ENCODE data around the gene SEC16B. TPM values are rescaled to one million over a fixed set of nuclear protein-coding genes. Genes with fewer than 3 reads are reported as not detected.

The SEC16B gene
- total and polyA plus RNA-seq, 9 of the 15 experiments (the other 6 are each of a cell fraction or from before 2014, with no cell fraction given), result not detected

GRCh38 chr1:177897281-177897997, 72.4 kb downstream of the SEC16B start:
- no peak overlapping the region for H2AFZ ChIP-seq (ENCODE audit: low read depth, low read length)
- no peaks in the 10 kb centered on the region for H3K79me2 ChIP-seq (ENCODE audit: control insufficient read depth, insufficient read depth, low read length)
- in situ Hi-C loops (cut with MboI), result no loop called here
- 0% methylated on average over 10 of the region's 10 CpGs for WGBS (ENCODE audit: insufficient coverage, low coverage, missing lambda C conversion rate)
- ATAC-seq (no peak), FAIRE-seq (no peak), DNase-seq (ENCODE audit: extremely low read depth in 1 of 4, low spot score in 3 of 4) (no peak)
- ChIA-PET POLR2A (interaction anchor here (0.8 kb wide), 1 partner anchor 11 kb away, joined by 3 read pairs; no protein-coding TSS in a partner anchor), CTCF (ENCODE audit: low intra/inter-chr PET ratio) (no interaction called here)
- no TSS peak for BruUV-seq (replicated peaks)
- H4K20me1 ChIP-seq (replicated peaks; ENCODE audit: control insufficient read depth, insufficient read depth, low read length), result no peaks in the 10 kb centered on the region
- H3K9me1 ChIP-seq (ENCODE audit: control insufficient read depth, insufficient read depth, low read length), result no peaks in the 10 kb centered on the region
- H3K9ac ChIP-seq (ENCODE audit: insufficient read depth in 1 of 2, low read depth in 2 of 2, low read length in 2 of 2), result no peak overlapping the region
- no peaks in the 10 kb centered on the region for H3K9me3 ChIP-seq (replicated peaks; ENCODE audit: control insufficient read depth, insufficient read depth, low read depth, low read length)
- H3K4me3 ChIP-seq, result no peak overlapping the region
- no peaks in the 10 kb centered on the region for H3K4me1 ChIP-seq (replicated peaks in 1 of 2; ENCODE audit: control insufficient read depth in 2 of 2, insufficient read depth in 2 of 2, low read length in 2 of 2)
- intact Hi-C loops (cut with micrococcal nuclease), result no loop called here
- no peaks in the 10 kb centered on the region for H3K27me3 ChIP-seq (ENCODE audit: control insufficient read depth in 2 of 2, insufficient read depth in 2 of 2, low read length in 2 of 2)
- H3K27ac ChIP-seq (ENCODE audit: extremely low read depth, low read depth, low read length), result no peak overlapping the region
- H3K4me2 ChIP-seq (ENCODE audit: insufficient read depth, low read length), result no peak overlapping the region
- H3K36me3 ChIP-seq (ENCODE audit: control insufficient read depth, insufficient read depth, low read length), result no peaks in the 10 kb centered on the region
- TF ChIP-seq SMARCA4 (IDR thresholded peaks at IDR 0.05) (no peak), IFI16 (CRISPR knock-in tag; IDR thresholded peaks at IDR 0.05) (no peak), ZKSCAN3 (CRISPR knock-in tag; IDR thresholded peaks at IDR 0.05) (no peak), NR2F6 (CRISPR knock-in tag; IDR thresholded peaks at IDR 0.05) (no peak), ZNF239 (CRISPR knock-in tag; IDR thresholded peaks at IDR 0.05) (no peak), ZNF324 (CRISPR knock-in tag; IDR thresholded peaks at IDR 0.05) (no peak), ARID3A (IDR thresholded peaks at IDR 0.05; ENCODE audit: borderline replicate concordance, low read depth, low read length) (no peak), CREM (IDR thresholded peaks at IDR 0.05; ENCODE audit: low read depth) (no peak)

Small RNA genes within 50 kb of the gene (small RNA-seq; reads per million reads assigned to genes)
- not detected for gene AL359075.1

Other genes with a start within 250 kb of the SEC16B start
- gene RASAL2, start 124.0 kb upstream of the SEC16B start, total RNA-seq (2014; rRNA removed), result 0.27 and 0.69 TPM in 2 replicates
- 0.80 and 0.91 TPM in 2 replicates for gene RASAL2, start 124.0 kb upstream of the SEC16B start, total RNA-seq (2014; rRNA removed; fragmentation: Illumina TruSeq; extraction: Trizol)
- gene RASAL2, start 124.0 kb upstream of the SEC16B start, total RNA-seq (2015; rRNA removed; fragmentation: Illumina TruSeq; extraction: Trizol), result 0.62 and 0.79 TPM in 2 replicates
- 1.0 and 1.3 TPM in 2 replicates for gene RASAL2, start 124.0 kb upstream of the SEC16B start, total RNA-seq (2021)
- 0.16 and 0.57 TPM in 2 replicates for gene RASAL2, start 124.0 kb upstream of the SEC16B start, polyA plus RNA-seq (2011; rRNA removed)
- 0.58 and 0.70 TPM in 2 replicates for gene RASAL2, start 124.0 kb upstream of the SEC16B start, polyA plus RNA-seq (2014; fragmentation: Illumina TruSeq; extraction: Trizol)
- gene RASAL2, start 124.0 kb upstream of the SEC16B start, polyA plus RNA-seq (2014; fragmentation: Nextera tagmentation; extraction: Ambion mirVana), result under 1 TPM; 0.13 to 0.17 TPM
- gene RASAL2, start 124.0 kb upstream of the SEC16B start, polyA plus RNA-seq (2014; rRNA removed), result 0.46 and 0.88 TPM in 2 replicates

All from K562 (cell line).